Upper lobe of right lung (tissue), 1 donor: Measurements from ENCODE around the gene UQCRQ. TPM values are rescaled to one million over a fixed set of nuclear protein-coding genes. Genes with fewer than 3 reads are reported as not detected.

Source experiments
- ATAC-seq: fragments of 200-7000 bp; cut with Tn5 transposase; one replicate; pipeline ENCODE4 v1.9.1; 2020; ENCODE audit warnings: mild to moderate bottlenecking, moderate library complexity
- DNase-seq: peaks from one replicate; pipeline ENCODE4 v3.0.0-alpha.2; 2020
- H3K27ac ChIP-seq: fragments of 200-600 bp; one replicate; pipeline ENCODE4 v1.8.0; 2022
- H3K27me3 ChIP-seq: fragments of 200-600 bp; one replicate; pipeline ENCODE4 v1.8.0; 2022; ENCODE audit warnings: mild to moderate bottlenecking
- H3K36me3 ChIP-seq: fragments of 200-600 bp; one replicate; pipeline ENCODE4 v1.8.0; 2022
- H3K4me1 ChIP-seq: fragments of 200-600 bp; one replicate; pipeline ENCODE4 v1.8.0; 2022
- H3K4me3 ChIP-seq: fragments of 200-600 bp; one replicate; pipeline ENCODE4 v1.8.0; 2022; ENCODE audit warnings: mild to moderate bottlenecking
- H3K9me3 ChIP-seq: fragments of 200-600 bp; one replicate; pipeline ENCODE4 v1.8.0; 2022
- CTCF ChIP-seq: fragments of 200-600 bp; IDR thresholded peaks from one replicate; pipeline ENCODE4 v1.8.0; 2022; ENCODE audit warnings: antibody characterized with exemption
- intact Hi-C: fragments of 100-400 bp; cut with DNase I; formaldehyde crosslinking; loops from one replicate; pipeline ENCODE4 v1.11.0; 2022
- long read RNA-seq: library from polyadenylated mRNA; unstranded; transcript quantifications from one replicate; pipeline ENCODE4 v2.0.0, GENCODE V29; 2021
- total RNA-seq: library from RNA; stranded (reverse); fragmentation: NEBNext Ultra II Directional; extraction: Animal tissue kit (Norgen Biotek cat#: 25700); gene quantifications from one replicate; pipeline ENCODE4 v1.2.1, GENCODE V29; 2021
- donor health status: DM: no; HTN: yes; CAD: no; lungs with severe emphysema.

UQCRQ gene
- 256 TPM for total RNA-seq
- long read RNA-seq, transcript UQCRQ-203 (3 exons, 839 nt): major isoform, 45 of 58 reads
- long read RNA-seq, transcript UQCRQ-206 (2 exons, 874 nt): minor isoform, 7 of 58 reads
- long read RNA-seq, partial matches to known transcripts: 0 of 58 reads
- long read RNA-seq, other reads (novel, unspliced or antisense): 2 of 58 reads

- ATAC-seq: peak; percentile 99
- DNase-seq: peak; percentile 97
- Histone ChIP-seq H3K36me3 (peaks cover 28% of the 10 kb centered on the region), H3K4me1 (peaks cover 9% of the 10 kb centered on the region), H3K27ac (peak within 1 kb of the TSS; percentile 94), H3K9me3 (no peaks in the 10 kb centered on the region), H3K4me3 (peak within 1 kb of the TSS; percentile 95), H3K27me3 (no peaks in the 10 kb centered on the region)
- TF ChIP-seq CTCF: peak; percentile 26
- intact Hi-C loops: no loop called here
Observed at GRCh38 chr5:132866342-132867045, at the start of gene UQCRQ, which contains the start of gene GDF9. Gene UQCRQ, plus strand, starts transcription at chr5:132866642. Its CDS starts 240 bp downstream, at chr5:132866882. Gene GDF9, minus strand, starts transcription at chr5:132866469. Its CDS starts 1,936 bp downstream, at chr5:132864533.

GRCh38 chr5:132817011-132817410 lies 49.4 kb upstream of the UQCRQ start:
- peaks cover 13% of the 10 kb centered on the region for H3K4me1 ChIP-seq
- no peak overlapping the region for H3K4me3 ChIP-seq
- ATAC-seq (no peak), DNase-seq (no peak)
- peaks cover 14% of the 10 kb centered on the region for H3K27me3 ChIP-seq
- TF ChIP-seq CTCF: no peak
- H3K36me3 ChIP-seq: no peaks in the 10 kb centered on the region
- H3K27ac ChIP-seq: no peak overlapping the region
- intact Hi-C loops: no loop called here
- no peaks in the 10 kb centered on the region for H3K9me3 ChIP-seq

- H3K4me3 ChIP-seq: no peak overlapping the region
- H3K4me1 ChIP-seq: no peaks in the 10 kb centered on the region
- no peak for ATAC-seq
- intact Hi-C loops: no loop called here
- H3K27me3 ChIP-seq: no peaks in the 10 kb centered on the region
- H3K9me3 ChIP-seq: no peaks in the 10 kb centered on the region
- no peak for DNase-seq
- H3K36me3 ChIP-seq: no peaks in the 10 kb centered on the region
- no peak for TF ChIP-seq CTCF
- H3K27ac ChIP-seq: no peak overlapping the region
Observed at GRCh38 chr5:132819468-132819867, 47.0 kb upstream of the UQCRQ start.

- no peak overlapping the region for H3K4me3 ChIP-seq
- ATAC-seq: peak; percentile 95
- H3K27ac ChIP-seq: no peak overlapping the region
- H3K4me1 ChIP-seq: no peaks in the 10 kb centered on the region
- H3K9me3 ChIP-seq: no peaks in the 10 kb centered on the region
- intact Hi-C loops: no loop called here
- H3K27me3 ChIP-seq: no peaks in the 10 kb centered on the region
- TF ChIP-seq CTCF: peak; percentile 96
- DNase-seq: peak; percentile 92
- H3K36me3 ChIP-seq: no peaks in the 10 kb centered on the region
Observed at GRCh38 chr5:132820162-132820754, 46.2 kb upstream of the UQCRQ start.

GRCh38 chr5:132821350-132821749 lies 45.1 kb upstream of the UQCRQ start:
- H3K36me3 ChIP-seq: no peaks in the 10 kb centered on the region
- H3K27ac ChIP-seq: no peak overlapping the region
- H3K4me1 ChIP-seq: no peaks in the 10 kb centered on the region
- H3K27me3 ChIP-seq: no peaks in the 10 kb centered on the region
- no peaks in the 10 kb centered on the region for H3K9me3 ChIP-seq
- intact Hi-C loops: no loop called here
- DNase-seq: no peak
- TF ChIP-seq CTCF: no peak
- ATAC-seq: no peak
- H3K4me3 ChIP-seq: no peak overlapping the region
